Body of pancreas (tissue), 4 donors: ENCODE data around the gene PKD1L1.

ENCODE experiments used
- CTCF ChIP-seq, 7 experiments: fragments of 450-650 bp in 4 of 7; fragments of 200-600 bp in 3 of 7; sonication (generic) in 3 of 7; IDR thresholded peaks; one replicate each; pipeline ENCODE4 v1.5.1; 2016 to 2019; ENCODE audit warnings: antibody characterized with exemption in 7 of 7
- POLR2A ChIP-seq, 3 donors: fragments of 450-650 bp; IDR thresholded peaks; one replicate each; pipeline ENCODE4 v1.6.1; 2016; ENCODE audit warnings: antibody characterized with exemption in 3 of 3, mild to moderate bottlenecking in 2 of 3

GRCh38 chr7:47839381-47839780 is 108.9 kb downstream of the PKD1L1 start:
- TF ChIP-seq CTCF (IDR thresholded peaks at IDR 0.05) (no peak), POLR2A (IDR thresholded peaks at IDR 0.05) (no peak)
